Neural cell (in vitro differentiated cells): ENCODE data around the gene FSHR. TPM values are rescaled to one million over a fixed set of nuclear protein-coding genes. Genes with fewer than 3 reads are reported as not detected.

Source experiments
- H2AFZ ChIP-seq: fragments of 200-600, 300-800 bp; sonication (generic), shearing (Covaris generic); 2 replicates; pipeline ENCODE4 v1.6.0; 2014; ENCODE audit warnings: low read depth, mild to moderate bottlenecking, antibody characterized with exemption, low read length, moderate library complexity
- H3F3A ChIP-seq: fragments of 200-600 bp; shearing (Covaris generic); 2 replicates; pipeline ENCODE4 v1.6.1; 2016; ENCODE audit warnings: mild to moderate bottlenecking, moderate library complexity, mixed read lengths, antibody characterized with exemption, low read length; ENCODE audit not compliant: insufficient read depth, poor library complexity, severe bottlenecking
- H3K27ac ChIP-seq: fragments of 200-600, 300-800 bp; sonication (generic), shearing (Covaris generic); 2 replicates; pipeline ENCODE4 v1.5.1; 2014; ENCODE audit warnings: mild to moderate bottlenecking, low read length, moderate library complexity
- H3K27me3 ChIP-seq: fragments of 300-800, 200-600 bp; sonication (generic), shearing (Covaris generic); 2 replicates; pipeline ENCODE4 v1.6.0; 2014; ENCODE audit warnings: mild to moderate bottlenecking, low read depth, low read length, moderate library complexity; ENCODE audit not compliant: insufficient read depth
- H3K36me3 ChIP-seq: fragments of 300-800, 200-600 bp; sonication (generic), shearing (Covaris generic); 2 replicates; pipeline ENCODE4 v1.5.1; 2014; ENCODE audit warnings: mild to moderate bottlenecking, antibody characterized with exemption, low read length, moderate library complexity; ENCODE audit not compliant: insufficient read depth
- H3K4me2 ChIP-seq: fragments of 300-800, 200-600 bp; sonication (generic), shearing (Covaris generic); 2 replicates; pipeline ENCODE4 v1.6.0; 2014; ENCODE audit warnings: mild to moderate bottlenecking, low read length
- H3K4me3 ChIP-seq: fragments of 300-800, 200-600 bp; sonication (generic), shearing (Covaris generic); 2 replicates; pipeline ENCODE4 v1.5.1; 2014; ENCODE audit warnings: mild to moderate bottlenecking, low read length, moderate library complexity
- H3K79me2 ChIP-seq: fragments of 200-600 bp; shearing (Covaris generic); replicated peaks from 2 replicates; pipeline ENCODE4 v1.6.0; 2014; ENCODE audit warnings: mild to moderate bottlenecking, low read length, moderate library complexity; ENCODE audit not compliant: insufficient read depth
- H3K9ac ChIP-seq: fragments of 300-800, 200-600 bp; sonication (generic), shearing (Covaris generic); 2 replicates; pipeline ENCODE4 v1.6.1; 2016; ENCODE audit warnings: mild to moderate bottlenecking, low read length, mixed read lengths
- H3K9me2 ChIP-seq: fragments of 200-600 bp; shearing (Covaris generic); 2 replicates; pipeline ENCODE4 v1.6.1; 2016; ENCODE audit warnings: mild to moderate bottlenecking, low read length, mixed read lengths; ENCODE audit not compliant: insufficient read depth
- H3K9me3 ChIP-seq: fragments of 200-600, 300-800 bp; sonication (generic), shearing (Covaris generic); 2 replicates; pipeline ENCODE4 v1.6.1; 2016; ENCODE audit warnings: mild to moderate bottlenecking, mixed run types, low read length, moderate library complexity, mixed read lengths
- H4K20me1 ChIP-seq: fragments of 200-600 bp; shearing (Covaris generic); 2 replicates; pipeline ENCODE4 v1.6.1; 2016; ENCODE audit warnings: mild to moderate bottlenecking, mixed run types; ENCODE audit not compliant: insufficient read depth
- EP300 ChIP-seq: fragments of 450-650 bp; conservative IDR thresholded peaks from 2 replicates; pipeline ENCODE4 v1.6.1; 2014; ENCODE audit warnings: antibody characterized with exemption, mild to moderate bottlenecking, moderate library complexity; ENCODE audit not compliant: poor library complexity, severe bottlenecking
- EZH2 ChIP-seq: fragments of 200-600, 300-800 bp; shearing (Covaris generic), sonication (generic); IDR thresholded peaks from 2 replicates; pipeline ENCODE4 v1.6.1; 2014; ENCODE audit warnings: antibody characterized with exemption, low read length, borderline replicate concordance, mild to moderate bottlenecking; ENCODE audit not compliant: insufficient read depth, poor library complexity, severe bottlenecking
- MXI1 ChIP-seq: fragments of 450-650 bp; conservative IDR thresholded peaks from 2 replicates; pipeline ENCODE4 v1.6.1; 2014; ENCODE audit warnings: antibody characterized with exemption, mild to moderate bottlenecking; ENCODE audit not compliant: poor library complexity, severe bottlenecking
- POLR2AphosphoS5 ChIP-seq: IDR thresholded peaks from 2 replicates; pipeline ENCODE4 v1.6.1; 2012
- RAD21 ChIP-seq: fragments of 450-650 bp; conservative IDR thresholded peaks from 2 replicates; pipeline ENCODE4 v1.6.1; 2014; ENCODE audit warnings: antibody characterized with exemption, mild to moderate bottlenecking, moderate library complexity
- SMC3 ChIP-seq: fragments of 450-650 bp; conservative IDR thresholded peaks from 2 replicates; pipeline ENCODE4 v1.6.1; 2014; ENCODE audit warnings: antibody characterized with exemption, mild to moderate bottlenecking, moderate library complexity; ENCODE audit not compliant: poor library complexity
- TAF1 ChIP-seq: IDR thresholded peaks from 2 replicates; pipeline ENCODE4 v1.6.1; 2012; ENCODE audit warnings: low read depth
- polyA plus RNA-seq: library from polyadenylated mRNA; depleted of rRNA; stranded (reverse); fragments of >200 nt; gene quantifications from 2 replicates; pipeline ENCODE4 v1.2.3, GENCODE V29; 2014
- TF ChIP-seq, protein P1 (sequence below): IDR thresholded peaks from 2 replicates; pipeline ENCODE4 v1.6.1; 2012; ENCODE audit warnings: borderline replicate concordance
- TF ChIP-seq, protein P2 (sequence below): fragments of 450-650 bp; IDR thresholded peaks from 2 replicates; pipeline ENCODE4 v1.5.1; 2014; ENCODE audit warnings: antibody characterized with exemption, mild to moderate bottlenecking, moderate library complexity; ENCODE audit not compliant: poor library complexity, severe bottlenecking

FSHR gene
- polyA plus RNA-seq, 1 donor from 2014 or later, result not detected

- H3K36me3 ChIP-seq, result no peaks in the 10 kb centered on the region
Measured at GRCh38 chr2:49178656-49179055, 24.3 kb upstream of the FSHR start.

GRCh38 chr2:49177194-49177593 is 22.9 kb upstream of the FSHR start:
- no peak for TF ChIP-seq EZH2
- TF ChIP-seq SMC3, result no peak
- TF ChIP-seq TAF1, result no peak
- TF ChIP-seq MXI1, result no peak
- TF ChIP-seq EP300, result no peak
- TF ChIP-seq, protein P1, sequence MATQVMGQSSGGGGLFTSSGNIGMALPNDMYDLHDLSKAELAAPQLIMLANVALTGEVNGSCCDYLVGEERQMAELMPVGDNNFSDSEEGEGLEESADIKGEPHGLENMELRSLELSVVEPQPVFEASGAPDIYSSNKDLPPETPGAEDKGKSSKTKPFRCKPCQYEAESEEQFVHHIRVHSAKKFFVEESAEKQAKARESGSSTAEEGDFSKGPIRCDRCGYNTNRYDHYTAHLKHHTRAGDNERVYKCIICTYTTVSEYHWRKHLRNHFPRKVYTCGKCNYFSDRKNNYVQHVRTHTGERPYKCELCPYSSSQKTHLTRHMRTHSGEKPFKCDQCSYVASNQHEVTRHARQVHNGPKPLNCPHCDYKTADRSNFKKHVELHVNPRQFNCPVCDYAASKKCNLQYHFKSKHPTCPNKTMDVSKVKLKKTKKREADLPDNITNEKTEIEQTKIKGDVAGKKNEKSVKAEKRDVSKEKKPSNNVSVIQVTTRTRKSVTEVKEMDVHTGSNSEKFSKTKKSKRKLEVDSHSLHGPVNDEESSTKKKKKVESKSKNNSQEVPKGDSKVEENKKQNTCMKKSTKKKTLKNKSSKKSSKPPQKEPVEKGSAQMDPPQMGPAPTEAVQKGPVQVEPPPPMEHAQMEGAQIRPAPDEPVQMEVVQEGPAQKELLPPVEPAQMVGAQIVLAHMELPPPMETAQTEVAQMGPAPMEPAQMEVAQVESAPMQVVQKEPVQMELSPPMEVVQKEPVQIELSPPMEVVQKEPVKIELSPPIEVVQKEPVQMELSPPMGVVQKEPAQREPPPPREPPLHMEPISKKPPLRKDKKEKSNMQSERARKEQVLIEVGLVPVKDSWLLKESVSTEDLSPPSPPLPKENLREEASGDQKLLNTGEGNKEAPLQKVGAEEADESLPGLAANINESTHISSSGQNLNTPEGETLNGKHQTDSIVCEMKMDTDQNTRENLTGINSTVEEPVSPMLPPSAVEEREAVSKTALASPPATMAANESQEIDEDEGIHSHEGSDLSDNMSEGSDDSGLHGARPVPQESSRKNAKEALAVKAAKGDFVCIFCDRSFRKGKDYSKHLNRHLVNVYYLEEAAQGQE, result no peak
- no peak for TF ChIP-seq POLR2AphosphoS5
- TF ChIP-seq, protein P2, sequence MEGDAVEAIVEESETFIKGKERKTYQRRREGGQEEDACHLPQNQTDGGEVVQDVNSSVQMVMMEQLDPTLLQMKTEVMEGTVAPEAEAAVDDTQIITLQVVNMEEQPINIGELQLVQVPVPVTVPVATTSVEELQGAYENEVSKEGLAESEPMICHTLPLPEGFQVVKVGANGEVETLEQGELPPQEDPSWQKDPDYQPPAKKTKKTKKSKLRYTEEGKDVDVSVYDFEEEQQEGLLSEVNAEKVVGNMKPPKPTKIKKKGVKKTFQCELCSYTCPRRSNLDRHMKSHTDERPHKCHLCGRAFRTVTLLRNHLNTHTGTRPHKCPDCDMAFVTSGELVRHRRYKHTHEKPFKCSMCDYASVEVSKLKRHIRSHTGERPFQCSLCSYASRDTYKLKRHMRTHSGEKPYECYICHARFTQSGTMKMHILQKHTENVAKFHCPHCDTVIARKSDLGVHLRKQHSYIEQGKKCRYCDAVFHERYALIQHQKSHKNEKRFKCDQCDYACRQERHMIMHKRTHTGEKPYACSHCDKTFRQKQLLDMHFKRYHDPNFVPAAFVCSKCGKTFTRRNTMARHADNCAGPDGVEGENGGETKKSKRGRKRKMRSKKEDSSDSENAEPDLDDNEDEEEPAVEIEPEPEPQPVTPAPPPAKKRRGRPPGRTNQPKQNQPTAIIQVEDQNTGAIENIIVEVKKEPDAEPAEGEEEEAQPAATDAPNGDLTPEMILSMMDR, result no peak
- no peak for TF ChIP-seq RAD21
- Histone ChIP-seq H2AFZ (no peak overlapping the region), H4K20me1 (no peaks in the 10 kb centered on the region), H3F3A (no peaks in the 10 kb centered on the region), H3K4me2 (no peak overlapping the region), H3K79me2 (no peaks in the 10 kb centered on the region), H3K9me2 (no peaks in the 10 kb centered on the region), H3K4me3 (no peak overlapping the region), H3K36me3 (no peaks in the 10 kb centered on the region), H3K9ac (no peak overlapping the region), H3K27me3 (no peaks in the 10 kb centered on the region), H3K9me3 (no peaks in the 10 kb centered on the region), H3K27ac (no peak overlapping the region)

More at GRCh38 chr2:49178656-49179055, 24.3 kb upstream of the FSHR start:
- Histone ChIP-seq H3K9ac (no peak overlapping the region), H3F3A (no peaks in the 10 kb centered on the region), H3K9me2 (no peaks in the 10 kb centered on the region), H3K4me3 (no peak overlapping the region), H3K9me3 (no peaks in the 10 kb centered on the region), H4K20me1 (no peaks in the 10 kb centered on the region), H2AFZ (no peak overlapping the region), H3K27me3 (no peaks in the 10 kb centered on the region), H3K79me2 (no peaks in the 10 kb centered on the region), H3K4me2 (no peak overlapping the region), H3K27ac (no peak overlapping the region)
- TF ChIP-seq EZH2, result no peak
- TF ChIP-seq, protein P1, result no peak
- TF ChIP-seq, protein P2, result no peak
- no peak for TF ChIP-seq EP300
- no peak for TF ChIP-seq POLR2AphosphoS5
- no peak for TF ChIP-seq MXI1
